IPS-NIHi7 (cell line): ENCODE measurements around the gene PTPDC1.

Source experiments
- DNase-seq: peaks from one replicate; pipeline ENCODE4 v3.0.0; 2012; ENCODE audit warnings: mixed read lengths; ENCODE audit errors: extremely low spot score

The PTPDC1 gene

GRCh38 chr9:94140791-94141790, 56.8 kb downstream of the PTPDC1 start:
- no peak for DNase-seq

GRCh38 chr9:94142353-94142752, 58.1 kb downstream of the PTPDC1 start:
- DNase-seq, result no peak

GRCh38 chr9:94144394-94144793, 60.1 kb downstream of the PTPDC1 start:
- DNase-seq, result no peak

- no peak for DNase-seq
Observed at GRCh38 chr9:94145640-94146039, 61.4 kb downstream of the PTPDC1 start.

- no peak for DNase-seq
Observed at GRCh38 chr9:94147776-94148175, 63.5 kb downstream of the PTPDC1 start.

GRCh38 chr9:94148419-94148818, 64.2 kb downstream of the PTPDC1 start:
- DNase-seq, result no peak

GRCh38 chr9:94149696-94150095, 65.4 kb downstream of the PTPDC1 start:
- DNase-seq, result no peak

- no peak for DNase-seq
Observed at GRCh38 chr9:94150279-94150828, 66.1 kb downstream of the PTPDC1 start.

GRCh38 chr9:94150890-94151650, 66.8 kb downstream of the PTPDC1 start:
- no peak for DNase-seq

- no peak for DNase-seq
Observed at GRCh38 chr9:94153905-94154304, 69.6 kb downstream of the PTPDC1 start.

- no peak for DNase-seq
Observed at GRCh38 chr9:94156348-94157049, 72.2 kb downstream of the PTPDC1 start.

GRCh38 chr9:94157050-94157801, 73.0 kb downstream of the PTPDC1 start:
- no peak for DNase-seq
